GM18868 (cell line): ENCODE measurements around the gene PCNX4.

Experiments used
- ATAC-seq: cut with Tn5 transposase; IDR thresholded peaks from one replicate; pipeline ENCODE4 v1.9.1; 2021; ENCODE audit warnings: mild to moderate bottlenecking, moderate library complexity; ENCODE audit not compliant: unreplicated experiment

The PCNX4 gene

GRCh38 chr14:60171690-60172089 lies 80.0 kb downstream of the PCNX4 start:
- ATAC-seq: peak; percentile 53

GRCh38 chr14:60174352-60175254 lies 82.9 kb downstream of the PCNX4 start:
- no peak for ATAC-seq

GRCh38 chr14:60175255-60175902 lies 83.7 kb downstream of the PCNX4 start:
- peak; percentile 59 for ATAC-seq

GRCh38 chr14:60178164-60178563 lies 86.4 kb downstream of the PCNX4 start:
- no peak for ATAC-seq

- no peak for ATAC-seq
These were observed 87.1 kb downstream of the PCNX4 start for GRCh38 chr14:60178820-60179219.

GRCh38 chr14:60179431-60179869 lies 87.7 kb downstream of the PCNX4 start:
- ATAC-seq: no peak

- peak; percentile 41 for ATAC-seq
These were observed 91.4 kb downstream of the PCNX4 start for GRCh38 chr14:60183138-60183537.

- ATAC-seq: peak; percentile 56
These were observed 92.0 kb downstream of the PCNX4 start for GRCh38 chr14:60183741-60184140.

GRCh38 chr14:60184146-60184904 lies 92.6 kb downstream of the PCNX4 start:
- ATAC-seq: peak; percentile 39

- ATAC-seq: no peak
These were observed 93.3 kb downstream of the PCNX4 start for GRCh38 chr14:60184905-60185555.

GRCh38 chr14:60188115-60188514 lies 96.4 kb downstream of the PCNX4 start:
- ATAC-seq: no peak

- ATAC-seq: no peak
These were observed 97.0 kb downstream of the PCNX4 start for GRCh38 chr14:60188696-60189095.

- ATAC-seq: peak; percentile 67
These were observed 98.5 kb downstream of the PCNX4 start for GRCh38 chr14:60189923-60190840.

- ATAC-seq: peak; percentile 82
These were observed 103.6 kb downstream of the PCNX4 start for GRCh38 chr14:60195179-60195810.

- no peak for ATAC-seq
These were observed 104.6 kb downstream of the PCNX4 start for GRCh38 chr14:60196291-60196690.

GRCh38 chr14:60197629-60198303 lies 106.0 kb downstream of the PCNX4 start:
- ATAC-seq: no peak

GRCh38 chr14:60199321-60199720 lies 107.6 kb downstream of the PCNX4 start:
- no peak for ATAC-seq

GRCh38 chr14:60204104-60204842 lies 112.5 kb downstream of the PCNX4 start:
- peak; percentile 71 for ATAC-seq
